GM21447 (cell line): ENCODE results near the gene LRRC37A.
"Not testable (repeated sequence)": the region's sequence is repeated elsewhere in the genome, so short reads cannot be mapped to it uniquely, and the experiment has no call there.

Source experiments
- ATAC-seq: cut with Tn5 transposase; IDR thresholded peaks from one replicate; pipeline ENCODE4 v1.9.1; 2021; ENCODE audit not compliant: unreplicated experiment

The LRRC37A gene

GRCh38 chr17:46294831-46295230 is at the start of gene LRRC37A:
Gene LRRC37A (plus strand): TSS chr17:46295131. CDS start chr17:46295134, 3 bp downstream.
- not testable (repeated sequence) for ATAC-seq

GRCh38 chr17:46249153-46249552 is 45.8 kb upstream of the LRRC37A start:
- ATAC-seq = not testable (repeated sequence)

DNA sequence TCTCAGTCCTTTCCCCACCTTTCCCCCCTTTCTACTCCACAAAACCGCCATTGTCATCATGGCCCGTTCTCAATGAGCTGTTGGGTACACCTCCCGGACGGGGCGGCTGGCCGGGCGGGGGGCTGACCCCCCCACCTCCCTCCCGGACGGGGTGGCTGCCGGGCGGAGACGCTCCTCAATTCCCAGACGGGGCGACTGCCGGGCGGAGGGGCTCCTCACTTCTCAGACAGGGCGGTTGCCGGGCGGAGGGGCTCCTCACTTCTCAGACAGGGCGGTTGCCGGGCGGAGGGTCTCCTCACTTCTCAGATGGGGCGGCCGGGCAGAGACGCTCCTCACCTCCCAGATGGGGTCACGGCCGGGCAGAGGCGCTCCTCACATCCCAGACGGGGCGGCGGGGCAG is 42.1 kb upstream of the LRRC37A start:
- ATAC-seq = not testable (repeated sequence)

DNA sequence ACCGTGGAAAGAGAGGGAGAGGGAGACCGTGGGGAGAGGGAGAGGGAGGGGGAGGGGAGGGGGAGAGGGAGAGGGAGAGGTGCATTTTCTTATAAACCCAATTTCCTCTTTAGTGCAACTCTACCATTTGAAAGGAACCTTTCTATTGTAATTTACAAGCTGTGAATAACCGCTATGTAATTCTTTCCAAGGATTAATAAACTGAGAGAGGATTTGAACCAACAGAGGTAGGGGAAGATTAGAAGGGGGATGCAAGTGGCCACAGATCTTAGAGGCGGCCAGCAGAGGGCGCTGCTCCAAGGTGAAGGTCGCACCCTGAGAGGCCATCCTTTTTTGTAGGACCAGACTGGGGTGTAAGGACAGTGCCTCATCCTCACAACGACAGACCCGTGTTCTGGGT is 41.2 kb upstream of the LRRC37A start:
- ATAC-seq = not testable (repeated sequence)

DNA sequence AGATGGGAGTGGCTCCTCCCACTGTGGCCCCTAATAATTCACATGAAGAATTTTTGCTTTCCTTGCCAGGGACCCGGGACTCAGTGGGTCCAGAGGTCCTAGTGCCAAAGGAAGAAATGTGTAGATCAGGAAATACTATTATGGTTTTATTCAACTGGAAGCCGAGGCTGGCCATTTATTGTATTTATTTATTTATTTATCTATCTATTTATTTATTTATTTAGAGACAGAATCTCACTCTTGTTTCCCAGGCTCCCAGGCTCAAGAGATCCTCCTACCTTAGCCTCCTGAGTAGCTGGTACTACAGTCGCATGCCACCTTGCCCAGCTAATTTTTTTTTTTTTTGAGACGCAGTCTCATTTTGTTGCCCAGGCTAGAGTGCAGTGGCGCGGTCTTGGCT is 40.7 kb upstream of the LRRC37A start:
- not testable (repeated sequence) for ATAC-seq

DNA sequence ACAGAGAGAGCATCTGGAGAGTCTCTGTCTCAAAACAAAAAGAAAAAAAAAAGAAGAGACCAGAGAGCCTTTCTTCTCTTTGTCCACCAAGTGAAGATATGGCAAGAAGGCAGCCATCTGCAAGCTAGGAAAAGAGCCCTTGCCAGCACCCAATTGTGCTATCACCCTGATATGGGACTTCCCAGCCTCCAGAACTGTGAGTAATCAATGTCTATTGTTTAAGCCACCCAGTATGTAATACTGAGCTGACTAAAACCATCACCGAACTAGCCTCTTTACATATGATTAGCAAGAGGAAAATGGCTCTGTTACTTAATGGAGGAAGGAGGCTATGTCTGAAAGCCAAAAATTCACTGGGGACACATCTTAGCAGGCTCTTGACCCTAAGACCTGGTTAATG is 38.6 kb upstream of the LRRC37A start:
- ATAC-seq = not testable (repeated sequence)

- not testable (repeated sequence) for ATAC-seq
Observed at GRCh38 chr17:46259845-46260661, 34.9 kb upstream of the LRRC37A start.

GRCh38 chr17:46262271-46262670 is 32.7 kb upstream of the LRRC37A start:
- ATAC-seq = no peak

GRCh38 chr17:46264456-46265198 is 30.3 kb upstream of the LRRC37A start:
- ATAC-seq = no peak

- not testable (repeated sequence) for ATAC-seq
Observed at GRCh38 chr17:46266063-46266655, 28.8 kb upstream of the LRRC37A start.

GRCh38 chr17:46266656-46267544 is 28.0 kb upstream of the LRRC37A start:
- peak; percentile 69 for ATAC-seq

DNA sequence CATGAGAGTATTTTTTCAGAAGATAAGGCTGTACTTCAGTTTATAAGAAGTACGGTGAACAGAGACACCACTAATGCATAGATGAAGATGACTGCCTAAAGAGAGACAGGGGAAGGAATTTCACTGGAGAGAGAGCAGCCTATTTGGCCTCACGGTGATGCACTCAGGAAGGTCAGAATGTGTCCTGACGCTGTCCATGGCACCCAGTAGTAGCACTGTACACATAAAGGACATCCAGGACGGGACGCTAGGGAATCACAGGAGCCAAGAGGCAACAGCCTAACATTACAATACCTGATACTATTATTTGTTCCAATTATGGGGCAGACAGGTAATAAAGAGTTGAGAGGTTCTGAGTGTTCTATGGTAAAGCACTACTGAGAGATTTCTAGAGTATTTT is 24.9 kb upstream of the LRRC37A start:
- ATAC-seq = no peak

GRCh38 chr17:46273541-46274236 is 21.2 kb upstream of the LRRC37A start:
- ATAC-seq = no peak

DNA sequence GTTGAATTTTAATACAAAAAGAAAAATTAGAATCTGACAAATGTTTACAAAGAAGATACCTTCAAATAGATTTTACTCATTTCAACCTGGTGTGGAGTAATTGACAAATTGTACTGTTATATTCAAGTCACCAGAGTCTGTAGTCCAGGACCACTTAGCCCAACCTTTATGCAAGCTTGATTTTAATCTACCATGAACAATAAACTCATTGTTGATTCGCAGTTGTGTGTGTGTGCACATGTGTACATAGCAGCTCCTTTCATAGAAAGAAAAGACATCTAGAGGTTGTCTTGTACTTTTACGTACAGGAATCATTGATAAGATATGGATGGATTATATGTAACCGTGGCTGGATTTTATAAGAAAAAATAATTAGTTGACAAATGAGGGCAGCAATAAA is 20.7 kb upstream of the LRRC37A start:
- ATAC-seq = no peak

- not testable (repeated sequence) for ATAC-seq
Observed at GRCh38 chr17:46276728-46277479, 18.0 kb upstream of the LRRC37A start.

- not testable (repeated sequence) for ATAC-seq
Observed at GRCh38 chr17:46281336-46281735, 13.6 kb upstream of the LRRC37A start.

DNA sequence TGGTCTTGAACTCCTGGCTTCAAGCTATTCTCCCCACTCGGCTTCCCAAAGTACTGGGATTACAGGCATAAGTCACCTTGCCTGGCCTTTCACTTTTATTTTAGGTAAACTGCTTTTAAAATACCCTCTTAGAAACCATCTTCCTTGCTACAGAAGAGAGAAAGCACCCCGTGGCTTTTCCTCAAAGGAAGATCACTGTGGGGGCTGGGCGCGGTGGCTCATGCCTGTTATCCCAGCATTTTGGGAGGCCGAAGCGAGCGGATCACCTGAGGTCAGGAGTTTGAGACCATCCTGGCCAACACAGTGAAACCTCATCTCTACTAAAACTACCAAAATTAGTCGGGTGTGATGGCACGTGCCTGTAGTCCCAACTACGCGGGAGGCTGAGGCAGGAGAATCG is 12.3 kb upstream of the LRRC37A start:
- not testable (repeated sequence) for ATAC-seq

DNA sequence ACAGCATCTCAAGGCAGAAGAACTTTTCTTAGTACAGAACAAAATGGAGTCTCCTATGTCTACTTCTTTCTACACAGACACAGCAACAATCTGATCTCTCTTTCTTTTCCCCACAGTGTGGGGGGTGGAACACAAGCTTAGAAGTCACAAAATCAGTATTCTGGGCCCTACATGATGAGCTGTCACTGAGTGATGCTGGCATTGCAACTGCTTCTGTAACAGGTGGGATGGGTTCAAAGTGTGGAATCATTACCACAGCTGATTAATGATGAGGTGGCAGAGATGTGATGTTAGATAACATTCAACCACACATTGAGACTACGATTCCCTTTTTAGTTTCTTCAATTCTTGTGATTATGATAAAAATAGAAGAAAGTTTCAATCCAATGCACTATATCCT is 10.5 kb upstream of the LRRC37A start:
- ATAC-seq = not testable (repeated sequence)

DNA sequence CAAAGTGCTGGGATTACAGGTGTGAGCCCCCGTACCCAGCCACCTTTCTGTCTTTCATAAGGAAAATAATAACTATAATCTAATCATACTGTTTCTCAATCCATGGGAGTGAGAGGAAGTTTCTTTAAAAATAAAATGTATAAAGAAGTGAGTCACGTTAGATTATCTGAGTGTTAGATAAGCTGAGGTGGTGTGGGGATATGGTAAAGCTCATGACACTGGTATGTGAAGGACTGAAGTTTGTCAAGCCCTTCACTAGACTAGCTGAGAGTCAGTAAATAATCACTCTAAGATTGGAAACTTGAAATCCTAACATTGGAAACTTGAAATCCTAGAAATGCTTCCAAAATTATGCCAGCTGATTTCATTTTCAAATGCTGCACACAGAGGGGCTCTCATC is 9.4 kb upstream of the LRRC37A start:
- not testable (repeated sequence) for ATAC-seq
